GDM1 (cell line): ENCODE results near the gene RASSF10.

Experiments used
- DNase-seq: peaks from one replicate; lab custom pipeline; 2025; lab: John Stamatoyannopoulos, UW

RASSF10 gene

GRCh38 chr11:12994476-12994875 is 14.6 kb upstream of the RASSF10 start:
- no peak for DNase-seq

- no peak for DNase-seq
Measured at GRCh38 chr11:12995188-12995587, 13.9 kb upstream of the RASSF10 start.

GRCh38 chr11:12995823-12996222 is 13.3 kb upstream of the RASSF10 start:
- no peak for DNase-seq

GRCh38 chr11:12997168-12997567 is 11.9 kb upstream of the RASSF10 start:
- no peak for DNase-seq

GRCh38 chr11:12998336-12998735 is 10.8 kb upstream of the RASSF10 start:
- DNase-seq: no peak

GRCh38 chr11:12999597-12999996 is 9.5 kb upstream of the RASSF10 start:
- no peak for DNase-seq

- DNase-seq: no peak
Measured at GRCh38 chr11:13000116-13000515, 9.0 kb upstream of the RASSF10 start.

- no peak for DNase-seq
Measured at GRCh38 chr11:13000721-13001120, 8.4 kb upstream of the RASSF10 start.

GRCh38 chr11:13003736-13004493 is 5.2 kb upstream of the RASSF10 start:
- no peak for DNase-seq

- no peak for DNase-seq
Measured at GRCh38 chr11:13007182-13008060, 1.7 kb upstream of the RASSF10 start.

GRCh38 chr11:13008061-13008435 is 1.1 kb upstream of the RASSF10 start:
- DNase-seq: no peak

GRCh38 chr11:13009476-13009920 is 382 bp downstream of the RASSF10 start:
- no peak for DNase-seq

GRCh38 chr11:13009921-13010748 is 1.0 kb downstream of the RASSF10 start:
- no peak for DNase-seq

- DNase-seq: no peak
Measured at GRCh38 chr11:13010749-13011465, 1.8 kb downstream of the RASSF10 start.

- DNase-seq: no peak
Measured at GRCh38 chr11:13011466-13012055, 2.4 kb downstream of the RASSF10 start.

- DNase-seq: no peak
Measured at GRCh38 chr11:13012056-13012661, 3.0 kb downstream of the RASSF10 start.

- DNase-seq: no peak
Measured at GRCh38 chr11:13013054-13013488, 4.0 kb downstream of the RASSF10 start.

- DNase-seq: no peak
Measured at GRCh38 chr11:13015753-13016152, 6.6 kb downstream of the RASSF10 start.

GRCh38 chr11:13016415-13016814 is 7.3 kb downstream of the RASSF10 start:
- DNase-seq: no peak

GRCh38 chr11:13019313-13019712 is 10.2 kb downstream of the RASSF10 start:
- DNase-seq: no peak

- no peak for DNase-seq
Measured at GRCh38 chr11:13023423-13023822, 14.3 kb downstream of the RASSF10 start.
